GM20000 (cell line): ENCODE results near the gene AGAP5.

ENCODE experiments used
- DNase-seq: peaks from one replicate; pipeline ENCODE4 v3.0.0; 2012; ENCODE audit warnings: low spot score
- TF ChIP-seq, protein P1 (sequence below): IDR thresholded peaks from 2 replicates; pipeline ENCODE4 v1.5.1; 2012; ENCODE audit warnings: mild to moderate bottlenecking, control low read depth; ENCODE audit errors: extremely low read depth, missing control alignments

AGAP5 gene

DNA sequence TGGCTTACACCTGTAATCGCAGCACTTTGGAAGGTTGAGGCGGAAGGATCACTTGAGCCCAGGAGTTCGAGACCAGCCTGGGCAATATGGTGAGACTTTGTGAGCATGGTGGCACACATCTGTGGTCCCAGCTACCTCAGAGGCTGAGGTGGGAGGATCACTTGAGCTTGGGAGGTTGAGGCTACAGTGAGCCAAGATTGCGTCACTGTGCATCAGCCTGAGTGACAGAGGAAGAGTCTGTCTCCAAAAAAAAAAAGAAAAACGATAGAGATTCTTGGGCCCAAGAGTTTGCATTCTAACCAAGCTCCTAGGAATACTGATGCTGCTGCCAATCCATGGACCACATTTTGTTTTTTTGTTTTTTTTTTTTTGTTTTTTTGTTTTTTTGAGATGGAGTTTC, 68.7 kb downstream of the AGAP5 start:
- TF ChIP-seq, protein P1, sequence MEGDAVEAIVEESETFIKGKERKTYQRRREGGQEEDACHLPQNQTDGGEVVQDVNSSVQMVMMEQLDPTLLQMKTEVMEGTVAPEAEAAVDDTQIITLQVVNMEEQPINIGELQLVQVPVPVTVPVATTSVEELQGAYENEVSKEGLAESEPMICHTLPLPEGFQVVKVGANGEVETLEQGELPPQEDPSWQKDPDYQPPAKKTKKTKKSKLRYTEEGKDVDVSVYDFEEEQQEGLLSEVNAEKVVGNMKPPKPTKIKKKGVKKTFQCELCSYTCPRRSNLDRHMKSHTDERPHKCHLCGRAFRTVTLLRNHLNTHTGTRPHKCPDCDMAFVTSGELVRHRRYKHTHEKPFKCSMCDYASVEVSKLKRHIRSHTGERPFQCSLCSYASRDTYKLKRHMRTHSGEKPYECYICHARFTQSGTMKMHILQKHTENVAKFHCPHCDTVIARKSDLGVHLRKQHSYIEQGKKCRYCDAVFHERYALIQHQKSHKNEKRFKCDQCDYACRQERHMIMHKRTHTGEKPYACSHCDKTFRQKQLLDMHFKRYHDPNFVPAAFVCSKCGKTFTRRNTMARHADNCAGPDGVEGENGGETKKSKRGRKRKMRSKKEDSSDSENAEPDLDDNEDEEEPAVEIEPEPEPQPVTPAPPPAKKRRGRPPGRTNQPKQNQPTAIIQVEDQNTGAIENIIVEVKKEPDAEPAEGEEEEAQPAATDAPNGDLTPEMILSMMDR = no peak
- DNase-seq = no peak

DNA sequence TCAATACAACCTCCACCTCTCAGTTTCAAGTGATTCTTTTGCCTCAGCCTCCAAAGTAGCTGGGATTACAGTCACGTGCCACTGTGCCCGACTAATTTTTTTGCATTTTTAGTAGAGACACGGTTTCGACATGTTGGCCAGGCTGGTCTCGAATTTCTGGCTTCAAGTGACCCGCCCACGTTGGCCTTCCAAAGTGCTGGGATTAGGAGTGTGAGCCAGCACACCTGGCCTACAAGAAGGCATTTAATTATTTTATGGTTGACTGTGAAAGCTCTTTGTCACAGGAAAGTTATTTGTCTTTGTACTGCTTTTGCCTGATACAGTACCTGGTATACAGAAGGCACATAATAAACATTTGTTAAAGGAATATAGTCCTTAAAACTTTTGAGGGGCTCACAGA, 69.5 kb downstream of the AGAP5 start:
- TF ChIP-seq, protein P1 = no peak
- no peak for DNase-seq

DNA sequence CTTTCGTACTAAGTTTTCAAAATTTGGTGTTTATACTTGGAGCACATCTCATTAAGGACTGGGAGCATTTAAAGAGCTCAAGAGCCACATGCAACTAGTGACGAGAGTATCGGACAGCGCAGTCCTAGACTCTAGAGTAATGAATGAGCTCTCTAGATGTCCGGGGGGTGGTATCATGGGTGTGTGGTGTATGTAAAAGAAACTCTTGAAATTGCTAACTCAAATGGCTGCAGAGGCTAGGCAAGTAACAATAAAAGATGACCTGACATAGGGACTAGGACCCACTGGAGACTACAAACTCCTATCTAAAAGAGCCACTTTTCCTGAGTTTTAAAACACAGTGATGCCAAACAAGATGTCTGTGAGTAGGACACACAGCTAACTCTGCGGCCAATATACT, 70.6 kb downstream of the AGAP5 start:
- TF ChIP-seq, protein P1 = no peak
- DNase-seq = peak; percentile 1

DNA sequence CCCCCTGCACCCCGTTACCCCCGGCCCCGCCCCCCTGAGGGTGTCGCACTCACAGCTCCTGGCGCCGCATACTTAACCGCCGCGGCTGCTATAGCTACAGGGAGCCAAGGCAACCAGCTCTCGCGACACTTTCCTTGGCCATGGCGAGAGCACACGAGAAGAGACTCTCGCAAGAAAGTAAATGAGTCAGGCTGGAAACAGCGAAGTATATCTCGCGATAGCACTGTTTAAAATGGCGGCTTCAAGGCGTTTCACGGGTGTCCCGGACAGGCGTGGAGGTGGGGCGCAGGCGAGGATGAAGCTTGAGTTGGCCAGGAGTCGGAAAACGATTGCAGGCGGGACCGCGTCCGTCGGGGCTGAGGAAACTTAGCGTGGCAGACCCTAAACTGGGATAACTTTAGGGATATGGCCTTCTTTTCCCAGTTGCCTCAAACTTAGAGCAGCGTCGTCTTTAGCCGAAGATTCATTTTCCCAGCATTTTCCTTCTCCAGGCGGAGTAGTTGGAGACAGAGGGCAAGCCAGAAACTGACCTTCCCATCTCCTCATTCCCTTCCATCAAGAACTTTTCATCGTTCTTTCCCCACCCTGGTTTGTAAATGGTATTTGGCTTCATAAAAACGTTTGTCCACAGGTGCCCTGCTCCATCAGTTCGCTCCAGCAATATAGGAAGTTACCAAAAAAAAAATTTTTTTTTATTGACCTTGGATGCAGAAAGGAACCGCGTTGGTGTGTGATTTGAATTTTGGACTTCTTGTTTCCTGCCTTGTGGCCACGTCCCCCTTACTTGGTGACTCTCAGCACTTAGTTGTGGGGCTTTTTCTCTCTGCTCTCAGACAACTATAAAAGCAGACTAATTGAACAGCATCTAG, 71.8 kb downstream of the AGAP5 start:
- TF ChIP-seq, protein P1 = no peak
- peak; percentile 94 for DNase-seq

DNA sequence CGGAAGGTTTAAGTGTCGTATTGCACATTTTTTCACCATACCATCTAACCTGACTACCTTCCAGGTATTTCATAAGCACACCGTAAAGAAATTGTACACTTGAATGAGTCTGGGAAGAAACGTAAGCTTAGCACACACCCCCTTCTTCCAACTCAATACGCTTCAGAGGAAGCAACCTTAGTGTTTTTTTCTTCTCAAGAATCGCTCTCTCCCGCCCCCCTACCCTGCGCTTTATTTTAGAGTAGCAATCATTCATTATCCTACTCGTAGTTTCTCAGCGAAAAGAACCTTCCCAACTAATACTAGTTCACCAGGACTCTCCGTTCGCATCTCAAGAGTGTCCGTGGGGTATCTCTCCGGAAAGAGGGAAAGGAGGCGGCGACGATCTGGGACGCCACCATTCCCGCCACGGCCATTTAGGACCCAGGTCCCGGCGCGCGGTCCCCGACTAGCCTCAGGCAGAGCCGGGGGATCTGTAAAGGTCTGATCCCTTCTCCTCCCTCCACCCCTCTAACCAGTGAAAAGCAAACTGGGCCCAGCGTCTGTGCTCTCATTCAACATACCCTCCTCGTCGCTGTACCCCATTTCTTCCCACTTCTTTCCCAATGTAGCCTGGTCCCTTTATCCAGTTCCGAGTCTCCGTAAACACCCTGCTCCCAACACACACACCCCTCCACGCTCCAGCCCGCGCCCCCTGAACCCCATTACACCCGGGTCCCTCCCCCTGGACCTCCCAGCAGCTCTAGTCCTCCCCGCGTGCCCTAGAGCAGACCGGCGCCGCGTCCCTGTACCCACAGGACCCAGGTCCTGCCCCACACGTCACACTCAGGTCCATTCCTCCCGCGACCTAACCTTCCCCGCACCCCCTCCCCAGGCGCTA, 72.7 kb downstream of the AGAP5 start:
- TF ChIP-seq, protein P1 = no peak
- peak; percentile 27 for DNase-seq
